NCI-H1048 (cell line): ENCODE measurements around the gene HDAC4.

Experiments used
- DNase-seq: peaks from one replicate; lab custom pipeline; 2025; lab: John Stamatoyannopoulos, UW

HDAC4 gene

GRCh38 chr2:239349453-239350135 is 51.2 kb downstream of the HDAC4 start:
- no peak for DNase-seq

- DNase-seq, result no peak
Observed at GRCh38 chr2:239348563-239349452, 52.0 kb downstream of the HDAC4 start.

- DNase-seq, result no peak
Observed at GRCh38 chr2:239346676-239347075, 54.1 kb downstream of the HDAC4 start.

GRCh38 chr2:239345251-239345650 is 55.6 kb downstream of the HDAC4 start:
- DNase-seq, result no peak

GRCh38 chr2:239344857-239345216 is 56.0 kb downstream of the HDAC4 start:
- no peak for DNase-seq

- peak; percentile 43 for DNase-seq
Observed at GRCh38 chr2:239343946-239344856, 56.6 kb downstream of the HDAC4 start.

GRCh38 chr2:239343460-239343859 is 57.4 kb downstream of the HDAC4 start:
- DNase-seq, result no peak

- DNase-seq, result no peak
Observed at GRCh38 chr2:239341840-239342239, 59.0 kb downstream of the HDAC4 start.

- DNase-seq, result no peak
Observed at GRCh38 chr2:239341146-239341732, 59.6 kb downstream of the HDAC4 start.

GRCh38 chr2:239339726-239340601 is 60.9 kb downstream of the HDAC4 start:
- DNase-seq, result no peak

- no peak for DNase-seq
Observed at GRCh38 chr2:239339241-239339640, 61.6 kb downstream of the HDAC4 start.

- DNase-seq, result no peak
Observed at GRCh38 chr2:239337877-239338484, 62.8 kb downstream of the HDAC4 start.

- no peak for DNase-seq
Observed at GRCh38 chr2:239337122-239337876, 63.5 kb downstream of the HDAC4 start.

- DNase-seq, result no peak
Observed at GRCh38 chr2:239331560-239331959, 69.3 kb downstream of the HDAC4 start.

GRCh38 chr2:239330836-239331235 is 70.0 kb downstream of the HDAC4 start:
- no peak for DNase-seq

- no peak for DNase-seq
Observed at GRCh38 chr2:239329972-239330572, 70.7 kb downstream of the HDAC4 start.

- no peak for DNase-seq
Observed at GRCh38 chr2:239329284-239329971, 71.4 kb downstream of the HDAC4 start.

- DNase-seq, result no peak
Observed at GRCh38 chr2:239328351-239329191, 72.2 kb downstream of the HDAC4 start.
